IPS-11a (cell line): ENCODE measurements around the gene MT1E.
"Not testable (repeated sequence)": the region's sequence is repeated elsewhere in the genome, so short reads cannot be mapped to it uniquely, and the experiment has no call there.

Experiments used
- H3K4me3 ChIP-seq: one replicate; pipeline ENCODE4 v1.5.1; 2013; ENCODE audit warnings: low read depth, low read length, control low read depth

MT1E gene

DNA sequence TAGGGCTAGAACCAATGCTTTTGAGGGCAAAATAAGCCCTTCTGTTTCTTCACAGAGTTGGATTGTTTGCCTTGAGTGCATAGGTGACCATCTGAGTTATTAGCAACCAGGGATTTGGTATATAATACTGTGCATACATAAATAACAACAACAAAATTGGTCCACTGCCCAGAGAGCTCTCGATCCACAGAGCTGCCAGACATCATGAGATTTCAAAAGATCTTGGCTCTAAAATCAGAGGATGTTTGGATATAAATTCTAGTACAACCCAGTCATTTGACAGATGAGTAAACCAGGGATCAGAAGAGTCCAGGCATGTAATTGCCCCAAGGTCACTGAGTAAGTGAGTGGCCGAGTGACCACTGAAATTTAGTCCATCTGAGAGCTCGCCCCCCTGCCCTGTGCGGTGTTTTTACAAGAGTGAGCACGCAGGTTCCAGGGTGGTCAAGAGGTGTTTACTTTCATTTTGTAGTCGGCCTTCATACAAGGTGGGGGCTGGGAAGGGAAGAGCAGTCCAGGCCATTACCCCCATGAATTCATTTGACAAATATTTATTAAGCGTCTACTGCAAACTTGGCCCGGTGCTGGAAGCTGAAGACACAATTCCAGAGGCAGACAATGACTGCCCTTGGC lies 19.0 kb upstream of the MT1E start:
- no peak overlapping the region for H3K4me3 ChIP-seq

DNA sequence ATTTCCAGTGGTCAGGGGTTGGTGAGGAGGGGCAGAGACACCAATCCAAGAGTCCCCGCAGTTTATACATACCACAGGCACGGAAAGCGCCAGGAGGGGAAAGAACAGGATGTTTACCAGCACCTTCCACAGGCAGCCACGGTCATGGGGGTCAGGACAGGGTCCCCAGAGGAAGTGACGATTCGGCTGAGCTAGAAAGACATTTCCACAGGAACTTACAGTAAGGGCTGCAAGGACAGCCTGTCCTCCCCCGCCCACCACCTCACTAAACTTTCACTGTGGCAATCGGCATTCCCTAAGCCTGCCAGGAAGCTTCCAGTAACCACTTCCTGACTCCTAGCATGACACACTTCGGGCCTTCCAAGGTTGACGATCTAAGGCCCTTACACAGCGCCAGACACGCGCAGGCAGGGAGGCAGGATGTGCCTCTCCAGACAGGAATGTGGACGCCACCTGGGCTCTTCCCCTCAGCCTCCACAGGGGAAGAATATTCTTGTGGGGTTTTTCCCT lies 18.4 kb upstream of the MT1E start:
- no peak overlapping the region for H3K4me3 ChIP-seq

- H3K4me3 ChIP-seq: no peak overlapping the region
These were observed 17.9 kb upstream of the MT1E start for GRCh38 chr16:56607675-56608042.

DNA sequence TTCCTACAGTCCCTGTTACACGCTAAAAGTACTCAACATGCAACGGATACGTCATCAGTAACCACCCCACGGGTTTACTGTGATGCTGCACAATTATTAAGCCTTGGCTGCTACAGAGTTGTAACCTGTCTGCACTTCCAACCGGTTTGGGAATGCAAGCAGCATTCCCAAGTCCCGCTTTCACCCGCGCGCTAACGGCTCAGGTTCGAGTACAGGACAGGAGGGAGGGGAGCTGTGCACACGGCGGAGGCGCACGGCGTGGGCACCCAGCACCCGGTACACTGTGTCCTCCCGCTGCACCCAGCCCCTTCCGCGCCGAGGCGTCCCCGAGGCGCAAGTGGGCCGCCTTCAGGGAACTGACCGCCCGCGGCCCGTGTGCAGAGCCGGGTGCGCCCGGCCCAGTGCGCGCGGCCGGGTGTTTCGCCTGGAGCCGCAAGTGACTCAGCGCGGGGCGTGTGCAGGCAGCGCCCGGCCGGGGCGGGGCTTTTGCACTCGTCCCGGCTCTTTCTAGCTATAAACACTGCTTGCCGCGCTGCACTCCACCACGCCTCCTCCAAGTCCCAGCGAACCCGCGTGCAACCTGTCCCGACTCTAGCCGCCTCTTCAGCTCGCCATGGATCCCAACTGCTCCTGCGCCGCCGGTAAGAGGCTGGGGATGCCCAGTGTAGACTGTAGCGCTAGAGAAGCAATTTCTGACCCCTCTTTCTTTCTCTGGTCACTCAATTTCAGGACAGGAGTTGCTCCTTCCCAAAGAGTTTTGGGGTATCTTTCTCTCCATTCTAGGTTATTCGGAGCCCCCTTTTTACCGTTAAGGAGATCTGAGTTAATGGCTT lies 17.3 kb upstream of the MT1E start, which contains the start of gene MT2A:
Gene MT2A, plus strand, starts transcription at position 542 of the 833 bp plus-strand sequence. Its CDS starts 72 bp downstream, at position 614.
- peak within 1 kb of the TSS; percentile 45 for H3K4me3 ChIP-seq

DNA sequence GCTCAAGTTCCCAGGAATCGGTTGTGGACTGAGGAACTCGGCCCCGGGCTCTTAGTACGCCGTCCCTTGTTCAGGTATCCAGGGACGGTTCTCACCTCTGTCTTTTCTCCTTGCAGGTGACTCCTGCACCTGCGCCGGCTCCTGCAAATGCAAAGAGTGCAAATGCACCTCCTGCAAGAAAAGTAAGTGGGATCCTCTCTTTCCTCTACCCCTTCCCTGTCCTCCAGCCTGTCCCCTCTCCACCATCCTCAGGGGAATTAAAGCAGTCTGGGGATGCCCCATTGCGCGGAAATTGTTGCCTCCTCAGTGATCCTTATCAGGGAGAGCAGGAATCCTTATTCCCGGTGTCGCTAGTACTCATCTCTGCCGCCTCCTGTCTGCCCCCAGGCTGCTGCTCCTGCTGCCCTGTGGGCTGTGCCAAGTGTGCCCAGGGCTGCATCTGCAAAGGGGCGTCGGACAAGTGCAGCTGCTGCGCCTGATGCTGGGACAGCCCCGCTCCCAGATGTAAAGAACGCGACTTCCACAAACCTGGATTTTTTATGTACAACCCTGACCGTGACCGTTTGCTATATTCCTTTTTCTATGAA lies 16.6 kb upstream of the MT1E start:
- H3K4me3 ChIP-seq: peak overlapping the region; percentile 45

- no peak overlapping the region for H3K4me3 ChIP-seq
These were observed 16.1 kb upstream of the MT1E start for GRCh38 chr16:56609463-56609921.

- no peak overlapping the region for H3K4me3 ChIP-seq
These were observed 15.5 kb upstream of the MT1E start for GRCh38 chr16:56610017-56610608.

DNA sequence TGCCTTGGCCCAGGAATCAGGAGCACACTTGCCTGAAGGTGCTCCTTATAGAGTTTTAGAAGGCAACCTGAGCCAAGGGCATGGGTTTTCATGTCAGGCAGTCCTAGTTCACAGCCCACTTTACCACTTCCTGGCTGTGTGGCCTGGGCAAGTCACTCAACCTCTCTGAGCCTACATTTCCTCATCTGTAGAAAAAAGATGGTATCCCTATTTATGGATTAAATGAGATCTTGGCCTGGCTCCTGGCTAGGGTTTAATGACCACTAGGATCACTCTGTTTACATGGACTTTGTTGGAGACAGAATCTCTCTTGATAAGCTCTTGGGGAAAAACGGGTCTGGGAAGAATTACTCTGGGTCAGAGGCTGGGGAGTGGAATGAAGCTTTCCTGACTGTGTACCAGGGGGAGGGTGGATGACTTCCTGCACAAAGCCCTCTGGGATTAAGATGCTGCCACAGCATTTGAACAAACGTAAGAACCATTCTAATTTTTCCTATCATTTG lies 14.9 kb upstream of the MT1E start:
- H3K4me3 ChIP-seq: no peak overlapping the region

DNA sequence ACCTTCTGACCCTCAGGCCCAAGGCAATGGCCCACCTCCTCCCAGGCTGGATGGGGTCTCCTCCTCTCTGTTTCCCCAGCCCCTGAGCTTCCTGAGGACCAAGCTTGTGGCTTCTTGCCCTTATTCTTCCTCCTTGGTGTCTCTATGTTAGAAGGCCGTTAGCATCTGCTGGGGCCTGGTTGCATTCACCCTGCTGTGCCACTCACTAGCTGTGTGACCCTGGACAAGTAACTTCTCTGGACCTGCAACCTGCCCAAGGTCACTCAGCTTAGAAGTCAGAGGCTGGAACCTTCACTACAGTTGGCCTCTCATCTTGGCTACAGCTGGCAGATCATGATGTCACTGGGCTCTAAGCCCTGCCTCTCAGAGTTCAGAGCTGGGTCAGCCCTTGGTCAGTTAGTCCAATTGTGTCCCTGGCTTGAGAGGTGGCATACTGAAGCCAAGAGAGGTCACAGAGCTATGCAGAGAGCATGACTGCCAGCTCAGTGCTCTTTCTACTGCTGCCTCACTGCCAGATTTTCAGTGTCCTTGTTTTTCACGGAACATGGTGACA lies 14.2 kb upstream of the MT1E start:
- H3K4me3 ChIP-seq: no peak overlapping the region

GRCh38 chr16:56613706-56614105 lies 11.9 kb upstream of the MT1E start:
- H3K4me3 ChIP-seq: no peak overlapping the region

- no peak overlapping the region for H3K4me3 ChIP-seq
These were observed 11.0 kb upstream of the MT1E start for GRCh38 chr16:56614549-56614991.

- H3K4me3 ChIP-seq: no peak overlapping the region
These were observed 10.2 kb upstream of the MT1E start for GRCh38 chr16:56615353-56615752.

GRCh38 chr16:56616608-56617211 lies 8.9 kb upstream of the MT1E start:
- H3K4me3 ChIP-seq: peak overlapping the region; percentile 50

GRCh38 chr16:56617212-56618085 lies 8.1 kb upstream of the MT1E start:
- peak overlapping the region; percentile 50 for H3K4me3 ChIP-seq

GRCh38 chr16:56618138-56618537 lies 7.4 kb upstream of the MT1E start:
- no peak overlapping the region for H3K4me3 ChIP-seq

DNA sequence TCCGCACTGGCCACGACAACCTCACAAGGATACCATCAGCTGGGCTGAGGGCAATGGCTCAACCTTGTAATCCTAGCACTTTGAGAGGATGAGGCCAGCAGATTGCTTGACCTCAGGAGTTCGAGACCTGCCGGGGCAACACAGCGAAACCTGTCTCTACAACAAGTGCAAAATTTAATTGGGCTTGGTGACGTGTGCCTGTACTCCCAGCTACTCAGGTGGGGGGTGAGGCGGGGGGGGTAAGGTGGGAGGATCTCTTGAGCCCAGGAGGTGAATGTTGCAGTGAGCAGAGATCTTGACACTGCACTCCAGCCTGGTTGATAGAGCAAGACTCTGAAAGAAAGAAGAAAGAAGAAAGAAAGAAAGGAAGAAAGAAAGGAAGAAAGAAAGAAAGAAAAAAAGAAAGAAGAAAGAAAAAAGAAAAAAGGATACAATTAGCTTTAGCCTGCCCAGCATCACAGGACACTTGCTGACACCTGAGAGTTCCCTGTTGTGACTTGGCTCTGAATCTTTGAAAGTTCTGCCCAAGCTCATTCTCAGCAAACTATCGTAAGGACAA lies 5.2 kb upstream of the MT1E start:
- no peak overlapping the region for H3K4me3 ChIP-seq

DNA sequence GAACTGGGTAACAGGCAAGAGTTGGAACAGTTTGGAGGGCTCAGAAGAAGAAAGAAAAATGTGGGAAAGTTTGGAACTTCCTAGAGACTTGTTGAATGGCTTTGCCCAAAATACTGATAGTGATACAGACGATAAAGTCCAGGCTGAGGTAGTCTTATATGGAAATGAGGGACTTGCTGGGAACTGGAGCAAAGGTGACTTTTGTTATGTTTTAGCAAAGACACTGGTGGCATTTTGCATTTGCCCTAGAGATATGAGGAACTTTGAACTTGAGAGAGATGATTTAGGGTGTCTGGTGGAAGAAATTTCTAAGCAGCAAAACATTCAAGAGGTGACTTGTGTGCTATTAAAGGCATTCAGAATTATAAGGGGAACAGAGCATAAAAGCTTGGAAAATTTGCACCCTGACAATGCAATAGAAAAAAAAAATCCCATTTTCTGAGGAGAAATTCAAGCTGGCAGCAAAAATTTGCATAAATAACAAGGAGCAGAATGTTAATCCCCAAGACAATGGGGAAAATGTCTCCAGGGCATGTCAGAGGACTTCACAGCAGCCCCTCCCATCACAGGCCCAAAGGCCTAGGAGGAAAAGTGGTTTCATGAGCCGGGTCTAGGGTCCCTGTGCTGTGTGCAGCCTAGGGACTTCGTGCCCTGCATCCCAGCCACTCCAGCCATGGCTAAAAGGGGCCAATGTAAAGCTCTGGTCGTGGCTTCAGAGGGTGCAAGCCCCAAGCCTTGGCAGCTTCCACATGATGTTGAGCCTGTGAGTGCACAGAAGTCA lies 3.7 kb upstream of the MT1E start:
- H3K4me3 ChIP-seq: not testable (repeated sequence)

DNA sequence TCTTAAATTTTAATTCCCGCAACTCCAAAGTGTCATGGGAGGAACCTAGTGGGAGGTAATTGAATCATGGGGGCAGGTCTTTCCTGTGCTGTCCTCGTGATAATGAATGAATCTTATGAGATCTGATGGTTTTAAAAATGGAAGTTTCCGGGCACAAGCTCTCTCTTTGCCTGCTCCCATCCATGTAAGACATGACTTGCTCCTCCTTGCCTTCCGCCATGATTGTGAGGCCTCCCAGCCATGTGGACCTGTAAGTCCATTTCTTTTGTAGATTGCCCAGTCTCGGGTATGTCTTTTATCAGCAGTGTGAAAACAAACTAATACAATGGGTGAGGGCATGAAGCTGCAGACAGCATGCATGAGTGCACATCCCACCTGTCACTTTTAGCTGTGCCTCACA lies 2.4 kb upstream of the MT1E start:
- H3K4me3 ChIP-seq: not testable (repeated sequence)
